Stimulated activated CD4-positive, alpha-beta T cell treated with anti-CD3 and anti-CD28 coated beads, Interleukin-1b, Interleukin-23, amount 100 ng/mL, for 48 hours (primary cell): ENCODE results near the gene BET1.

ENCODE experiments used
- DNase-seq: peaks from one replicate; pipeline ENCODE4 v3.0.0-alpha.2; 2020

Gene BET1

DNA sequence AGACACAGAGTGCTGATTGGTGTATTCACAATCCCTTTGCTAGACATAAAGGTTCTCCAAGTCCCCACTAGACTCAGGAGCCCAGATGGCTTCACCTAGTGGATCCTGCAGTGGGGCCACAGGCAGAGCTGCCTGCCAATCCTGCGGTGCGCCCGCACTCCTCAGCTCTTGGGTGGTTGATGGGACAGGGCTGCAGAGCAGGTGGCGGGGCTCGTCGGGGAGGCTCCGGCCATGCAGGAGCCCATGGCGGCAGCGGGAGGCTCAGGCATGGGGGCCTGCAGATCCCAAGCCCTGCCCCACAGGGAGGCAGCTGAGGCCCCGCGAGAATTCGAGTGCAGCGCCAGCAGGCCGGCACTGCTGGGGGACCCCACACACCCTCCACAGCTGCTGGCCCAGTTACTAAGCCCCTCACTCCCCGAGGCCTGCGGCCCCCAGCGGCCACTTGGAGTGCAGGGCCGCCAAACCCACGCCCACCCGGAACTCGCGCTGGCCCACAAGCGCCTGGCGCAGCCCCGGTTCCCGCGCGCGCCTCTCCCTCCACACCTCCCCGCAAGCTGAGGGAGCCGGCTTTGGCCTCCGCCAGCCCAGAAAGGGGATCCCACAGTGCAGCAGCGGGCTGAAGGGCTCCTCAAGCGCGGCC is 7.7 kb upstream of the BET1 start:
- DNase-seq = no peak

DNA sequence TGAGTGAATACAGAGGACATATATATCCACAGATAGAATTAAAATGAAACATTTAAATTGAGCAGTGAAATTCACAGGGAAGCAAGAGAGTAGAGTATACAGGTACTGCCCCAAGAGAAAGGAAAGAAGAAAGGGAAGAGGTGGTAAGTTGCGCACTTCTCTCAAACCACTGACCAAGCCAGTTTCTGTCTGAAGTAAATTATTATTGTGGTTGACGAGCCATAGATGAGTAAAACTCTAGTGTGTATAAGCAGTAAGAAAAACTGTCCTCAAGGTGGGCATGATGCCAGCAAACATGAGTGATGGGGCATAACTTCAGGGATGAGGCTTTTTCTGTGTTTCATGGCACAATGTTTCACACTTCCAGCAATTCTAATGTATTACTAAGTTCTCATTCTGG is 4.4 kb upstream of the BET1 start:
- no peak for DNase-seq

DNA sequence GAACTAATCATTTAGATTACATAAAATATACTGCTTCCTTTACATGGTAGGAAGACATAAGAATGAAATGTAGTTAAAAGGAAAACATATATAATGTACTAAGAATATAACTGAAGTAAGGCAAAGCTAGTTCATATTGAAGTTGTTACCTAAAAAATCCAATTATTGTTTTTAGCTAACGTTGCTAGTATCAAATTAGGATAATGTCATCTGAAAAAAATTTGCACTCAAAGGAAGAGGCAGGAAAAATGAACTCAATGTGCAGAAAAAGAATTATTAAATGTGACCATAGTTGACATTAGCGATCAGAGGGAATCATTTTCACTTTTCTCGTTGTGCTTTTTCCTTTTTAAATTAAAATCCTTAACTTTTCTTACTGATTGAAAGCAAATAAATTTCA is 1.6 kb upstream of the BET1 start:
- no peak for DNase-seq

DNA sequence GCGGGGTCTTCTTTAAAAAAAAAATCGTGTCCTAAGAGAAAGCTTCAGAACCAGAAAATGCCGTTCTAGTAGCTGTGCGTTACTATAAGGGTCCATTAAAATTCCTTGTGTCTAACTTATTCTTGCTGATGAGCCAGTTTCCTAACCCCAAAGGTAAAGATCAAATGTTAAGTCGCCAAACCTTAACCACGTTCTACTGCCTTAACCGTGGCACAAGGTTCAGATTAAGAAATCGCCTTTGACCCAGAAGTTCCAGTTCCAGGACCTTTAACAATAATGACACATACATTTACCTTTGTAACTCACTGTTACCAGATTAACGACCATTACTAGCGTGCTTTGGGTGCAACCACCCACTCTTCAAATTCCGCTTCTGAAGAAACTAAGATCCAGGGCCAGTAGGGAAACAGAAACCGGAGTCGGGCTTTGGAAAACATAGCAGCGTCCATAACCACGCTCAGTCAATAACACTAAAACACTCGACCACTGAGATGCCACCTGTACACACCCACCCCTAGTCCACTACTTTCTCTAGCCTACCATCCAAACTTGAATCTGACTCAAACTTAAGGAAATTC is 620 bp downstream of the BET1 start:
- DNase-seq = no peak

DNA sequence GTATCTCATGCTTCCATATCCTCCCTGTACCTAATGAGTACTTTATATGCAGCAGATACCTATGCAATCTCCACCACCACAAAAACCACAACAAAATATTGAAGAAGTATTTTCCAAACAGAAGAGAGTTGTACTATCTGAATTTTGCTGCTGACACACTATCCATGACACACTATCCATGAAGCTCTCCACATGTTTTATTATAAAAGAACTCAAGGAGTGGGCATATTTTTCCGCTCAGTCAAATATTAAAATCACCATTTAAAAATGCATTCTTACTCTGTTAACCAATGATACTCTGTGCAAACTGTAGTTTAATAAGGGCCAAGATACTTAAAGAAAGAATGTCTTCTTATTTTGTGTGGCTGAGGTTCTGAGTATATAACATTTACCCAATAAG is 2.8 kb downstream of the BET1 start:
- no peak for DNase-seq

DNA sequence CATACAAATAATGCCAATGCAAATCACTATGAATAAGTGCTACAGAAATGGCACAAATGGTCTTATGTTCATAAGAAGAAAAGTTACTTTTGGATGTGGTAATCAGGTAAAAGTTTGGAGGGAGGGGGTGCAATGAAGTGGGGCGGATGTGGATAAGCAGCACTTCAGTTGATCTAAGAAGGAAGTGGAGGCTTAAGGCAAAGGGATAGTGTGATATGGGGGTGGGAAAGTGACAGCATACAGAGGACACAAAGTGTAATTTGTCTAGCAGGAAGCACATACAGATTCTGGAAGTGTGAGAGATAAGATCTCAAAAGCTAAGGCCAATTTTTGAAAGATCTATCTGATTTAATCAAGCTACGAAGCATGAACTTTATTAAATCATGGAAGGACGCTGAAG is 6.3 kb downstream of the BET1 start:
- no peak for DNase-seq

DNA sequence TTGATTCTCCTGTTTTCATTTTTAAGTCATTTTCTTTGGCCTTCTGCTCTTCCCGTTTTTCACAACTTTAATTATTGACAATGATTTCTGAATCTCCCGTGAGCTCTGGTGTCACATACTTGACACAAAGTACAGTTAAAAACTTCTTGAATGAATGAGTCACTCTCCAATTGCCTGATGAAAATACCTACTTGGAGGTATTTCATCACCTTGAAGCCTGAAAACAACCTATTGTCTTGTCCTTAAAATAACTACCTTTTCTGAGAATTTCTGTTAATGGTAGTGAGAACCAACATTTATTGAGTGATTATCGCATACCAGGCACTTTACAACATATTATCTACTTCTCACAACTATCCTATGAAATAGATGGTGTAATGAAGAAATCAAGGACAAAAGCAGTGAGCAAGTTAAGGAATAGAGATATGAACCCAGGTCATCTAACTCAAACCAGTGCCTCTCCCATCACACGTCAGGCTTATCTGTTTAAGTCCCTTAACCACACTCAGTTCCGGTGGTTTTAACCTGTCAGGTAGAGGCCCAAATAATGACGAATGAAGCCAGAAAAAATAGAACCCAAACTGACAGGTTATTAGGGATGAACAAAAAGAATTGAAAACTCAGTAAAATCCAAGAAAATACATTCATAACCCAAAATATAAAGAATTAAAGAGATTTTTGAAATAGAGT is 11.6 kb downstream of the BET1 start:
- DNase-seq = no peak

DNA sequence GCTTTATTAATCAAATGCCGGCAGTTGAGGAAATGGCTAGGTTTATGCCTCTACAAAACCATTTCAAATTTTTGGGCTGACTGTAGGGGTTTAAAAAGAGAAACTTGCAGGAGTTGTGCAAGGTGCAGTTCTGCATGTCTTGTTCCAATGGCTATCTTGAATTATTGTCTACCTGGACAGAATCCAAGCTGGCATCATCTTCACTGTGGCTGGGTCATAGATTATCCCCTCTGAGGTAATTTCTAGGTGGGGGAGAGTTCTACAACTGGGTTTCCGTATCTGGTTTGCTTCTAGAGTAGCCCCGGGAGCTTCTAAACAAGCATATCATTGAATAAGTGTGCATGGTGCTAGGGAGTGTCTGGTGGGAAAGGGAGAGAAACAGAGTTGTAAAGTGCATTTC is 16.9 kb downstream of the BET1 start:
- DNase-seq = no peak

DNA sequence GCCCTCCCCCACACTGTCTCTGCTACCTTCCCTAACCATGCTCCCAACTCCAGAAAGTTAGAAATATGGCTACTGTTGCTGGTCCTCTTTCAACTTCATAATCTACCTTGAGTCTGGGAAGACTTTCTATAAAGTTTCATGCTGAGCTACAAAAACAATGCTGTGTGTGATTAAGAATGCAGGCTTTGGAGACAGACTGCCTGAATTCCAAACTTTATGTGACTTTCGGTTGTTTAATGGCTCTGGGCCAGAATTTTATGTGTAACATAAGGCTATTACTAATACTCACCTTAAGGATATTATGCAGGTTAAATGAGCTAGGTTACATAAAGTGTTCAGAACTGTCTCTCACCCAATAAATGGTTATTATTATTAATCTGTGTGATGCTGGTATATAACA is 19.1 kb downstream of the BET1 start:
- DNase-seq = no peak

DNA sequence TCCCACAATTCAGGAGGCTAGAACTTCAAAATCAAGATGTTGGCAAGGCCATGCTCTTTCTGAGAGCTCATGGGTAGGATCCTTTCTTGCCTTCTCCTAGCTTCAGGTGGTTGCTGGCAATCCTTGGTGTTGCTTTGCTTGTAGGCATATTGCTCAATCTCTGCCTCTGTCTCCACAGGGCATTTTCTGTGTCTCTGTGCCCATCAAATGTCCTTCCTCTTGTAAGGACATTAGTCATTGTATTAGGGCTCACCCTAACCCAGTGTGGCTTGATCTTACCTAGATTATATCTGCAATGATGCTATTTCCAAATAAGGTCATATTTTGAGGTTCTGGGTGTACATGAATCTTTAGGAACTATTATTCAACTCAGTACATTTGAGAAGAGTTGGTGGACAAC is 20.1 kb downstream of the BET1 start:
- no peak for DNase-seq

DNA sequence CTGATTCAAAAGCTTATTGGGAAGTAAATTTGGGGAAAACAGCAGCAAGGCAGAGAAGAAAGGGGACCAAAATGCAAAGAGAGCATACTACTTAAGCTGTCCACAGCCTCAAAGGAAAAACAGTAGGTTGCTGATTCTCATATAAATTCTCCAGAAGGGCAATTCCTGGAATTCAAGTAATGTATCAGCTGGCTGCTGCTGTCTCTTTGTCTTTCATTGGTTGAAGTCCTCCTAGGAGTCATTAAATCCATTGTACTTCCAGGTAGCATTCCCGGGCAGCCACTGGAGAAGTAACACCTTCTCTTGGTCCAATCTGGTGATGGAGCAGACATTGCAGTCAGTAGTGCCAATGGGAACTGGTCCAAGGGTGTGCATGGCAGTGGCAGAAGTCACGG is 22.7 kb downstream of the BET1 start:
- no peak for DNase-seq

DNA sequence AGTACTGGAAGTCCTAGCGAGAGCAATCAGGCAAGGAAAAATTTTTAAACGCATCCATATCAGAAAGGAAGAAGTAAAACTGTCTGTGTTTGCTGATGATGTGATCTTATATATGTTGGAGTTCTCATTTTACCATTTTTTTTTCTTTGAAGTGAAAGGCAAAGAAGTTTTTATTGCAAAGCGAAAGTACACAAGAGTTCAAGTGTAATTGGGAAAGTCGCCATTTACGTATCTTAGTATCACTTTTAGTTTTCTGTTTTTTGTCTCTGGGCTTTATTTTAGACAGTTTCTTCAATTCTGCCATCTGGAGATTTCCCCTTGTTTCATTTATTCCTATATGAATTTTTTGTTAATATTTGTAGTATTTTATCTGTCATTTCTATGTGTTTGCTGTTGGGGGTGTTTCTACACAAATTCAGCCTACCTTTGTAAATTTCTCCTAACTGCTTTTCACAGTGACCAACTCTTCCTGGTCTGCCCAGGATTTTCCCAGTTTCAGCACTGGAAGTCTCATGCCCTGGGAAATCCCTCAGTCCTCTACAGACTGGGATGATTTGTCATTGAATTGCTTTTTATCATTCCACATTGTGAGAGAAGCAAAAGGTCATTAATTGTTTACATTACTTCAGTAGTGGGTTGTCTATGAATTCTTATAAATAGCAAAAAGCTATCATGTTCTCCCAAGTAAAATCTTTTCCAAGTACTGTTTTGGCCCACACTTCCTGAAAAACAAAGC is 23.2 kb downstream of the BET1 start:
- no peak for DNase-seq

DNA sequence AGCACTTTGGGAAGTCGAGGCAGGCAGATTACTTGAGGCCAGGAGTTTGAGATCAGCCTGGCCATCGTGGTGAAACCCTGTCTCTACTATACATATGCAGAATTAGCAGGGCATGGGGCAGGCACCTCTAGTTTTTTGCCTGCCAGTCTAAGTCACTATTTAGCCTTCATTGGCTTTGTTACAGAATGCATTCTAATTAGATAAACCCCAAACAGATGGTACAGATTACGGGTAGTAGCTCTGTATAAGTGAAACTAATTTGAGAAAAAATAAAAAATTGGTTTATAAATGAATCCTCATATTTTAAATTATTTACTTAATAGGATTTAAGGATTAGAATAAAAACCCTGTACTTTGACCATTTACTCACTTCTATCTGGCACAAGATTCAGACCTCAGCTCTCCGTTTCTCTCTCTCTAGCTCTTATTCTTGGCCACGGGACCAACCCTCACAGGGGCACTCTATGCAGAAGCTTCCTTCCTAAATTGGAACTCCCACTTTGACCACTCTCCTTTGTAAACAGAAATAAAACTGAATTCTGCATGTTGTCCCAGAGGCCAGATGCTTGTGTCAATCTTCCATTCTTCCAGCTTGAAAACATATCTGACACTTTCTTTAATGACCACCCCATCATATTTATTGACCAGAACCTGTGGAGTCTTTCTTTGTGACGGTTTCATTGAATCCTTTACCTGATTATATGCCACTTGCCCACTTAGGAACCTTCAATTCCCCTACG is 26.8 kb downstream of the BET1 start:
- DNase-seq = no peak

DNA sequence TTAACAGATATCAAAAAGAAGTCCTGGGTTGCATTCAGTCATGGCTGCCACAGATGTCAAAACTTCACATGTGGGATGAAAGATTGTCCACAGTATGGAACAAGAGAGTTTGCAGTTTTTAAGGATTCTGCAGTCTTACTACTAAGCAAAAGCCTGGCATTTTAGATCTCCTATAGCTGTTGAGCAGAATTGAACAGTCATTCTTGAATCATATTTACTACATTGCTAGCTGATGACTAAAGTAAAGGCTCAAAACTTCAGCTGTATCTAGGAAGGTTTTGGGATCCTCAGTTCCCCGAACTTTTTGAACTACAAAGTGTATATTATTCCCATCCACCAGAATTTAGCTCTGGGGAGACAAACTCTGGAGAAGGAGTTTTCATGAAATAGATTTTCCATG is 31.0 kb downstream of the BET1 start:
- DNase-seq = no peak

DNA sequence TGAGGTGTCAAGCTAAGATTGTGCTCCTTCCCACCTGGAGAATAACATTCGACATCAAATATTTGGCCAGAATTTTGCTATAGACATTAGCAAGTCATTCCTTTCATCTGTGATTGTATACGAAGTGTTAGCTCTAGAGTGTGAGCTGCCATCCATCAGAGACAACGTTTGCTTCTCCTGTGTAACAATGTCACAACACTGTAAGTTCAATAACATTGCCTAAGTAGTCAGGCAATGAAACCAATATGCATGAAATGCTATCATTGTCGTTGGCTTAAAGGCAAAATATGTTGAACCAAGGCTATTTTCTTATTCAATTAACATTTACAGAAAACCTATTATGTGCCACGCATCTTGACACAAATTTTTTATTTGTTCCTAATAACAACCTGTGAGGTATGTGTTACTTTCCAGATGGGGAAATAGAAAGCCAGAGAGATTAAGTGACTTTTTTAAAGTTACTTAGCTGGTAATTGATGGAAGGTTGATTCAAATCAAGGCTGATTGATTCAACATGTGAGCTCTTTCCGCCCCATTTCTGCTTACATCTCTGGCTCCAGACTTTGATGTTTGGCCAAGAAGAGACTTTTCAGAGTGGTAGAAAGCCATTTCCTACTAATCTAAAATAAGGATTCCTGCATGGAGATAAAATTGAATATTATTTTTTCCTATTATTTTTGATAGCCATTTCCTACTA is 32.0 kb downstream of the BET1 start:
- no peak for DNase-seq

DNA sequence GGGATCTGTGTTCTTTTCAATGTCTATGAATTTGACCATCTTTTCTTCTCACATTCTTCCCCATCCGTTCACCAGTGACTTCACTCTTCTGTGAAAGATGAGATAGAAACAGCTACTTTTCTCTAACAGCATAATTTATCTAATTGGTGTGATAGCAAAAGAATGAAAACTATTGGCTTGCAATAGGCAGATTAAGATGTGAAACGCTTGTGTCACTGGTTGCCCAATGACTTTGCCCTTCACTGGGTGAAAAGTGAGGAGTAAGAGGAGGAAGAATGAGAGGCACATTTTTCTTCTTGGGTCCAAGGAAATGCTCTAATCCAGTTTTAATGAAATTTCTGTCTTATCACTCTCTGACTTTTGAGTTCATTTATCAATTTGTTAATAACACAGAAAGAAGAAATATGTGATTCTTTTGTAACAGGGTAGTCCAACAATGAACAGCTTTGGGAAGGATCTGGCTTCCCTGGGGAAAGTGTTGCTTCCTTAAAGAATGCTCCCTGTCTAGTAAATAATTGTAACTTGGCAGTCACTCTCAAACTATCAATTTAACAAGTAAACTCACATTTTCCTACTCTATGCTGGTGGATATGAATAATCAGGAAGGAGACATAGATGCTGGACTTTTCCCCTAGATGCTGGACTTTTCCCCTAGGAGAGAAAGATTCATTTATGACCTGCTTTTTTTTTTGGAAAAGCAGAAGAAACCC is 35.1 kb downstream of the BET1 start:
- no peak for DNase-seq

DNA sequence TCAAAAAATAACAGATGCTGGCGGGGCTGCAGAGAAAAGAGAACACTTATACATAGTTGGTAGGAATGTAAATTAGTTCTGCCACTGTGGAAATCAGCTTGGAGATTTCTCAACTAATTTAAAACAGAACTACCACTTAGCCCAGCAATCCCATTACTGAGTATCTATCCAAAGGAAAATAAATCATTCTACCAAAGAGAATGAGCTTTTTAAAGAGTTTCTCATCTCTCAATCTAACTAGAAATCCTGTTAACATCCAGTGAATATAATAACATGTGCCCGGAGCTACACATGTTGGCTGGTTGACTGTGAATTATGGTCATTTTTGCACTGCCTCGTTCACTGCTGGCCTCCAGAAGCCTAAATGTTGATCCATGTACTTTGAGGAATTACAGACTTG is 39.3 kb downstream of the BET1 start:
- DNase-seq = no peak

DNA sequence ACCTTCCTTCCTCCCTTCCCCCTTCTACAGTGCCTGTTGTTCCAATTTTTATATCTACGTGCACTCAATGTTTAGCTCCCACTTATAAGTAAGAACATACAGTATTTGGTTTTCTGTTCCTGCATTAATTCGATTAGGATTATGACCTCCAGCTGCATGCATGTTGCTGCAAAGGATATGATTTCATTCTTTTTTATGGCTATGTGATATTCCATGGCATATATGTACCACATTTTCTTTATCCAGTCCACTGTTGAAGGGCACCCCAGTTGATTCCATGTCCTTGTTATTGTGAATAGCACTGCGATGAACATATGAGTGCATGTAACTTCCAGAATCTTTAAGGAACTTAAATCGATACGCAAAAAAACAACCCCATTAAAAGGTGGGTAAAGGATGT is 39.9 kb downstream of the BET1 start:
- DNase-seq = no peak

DNA sequence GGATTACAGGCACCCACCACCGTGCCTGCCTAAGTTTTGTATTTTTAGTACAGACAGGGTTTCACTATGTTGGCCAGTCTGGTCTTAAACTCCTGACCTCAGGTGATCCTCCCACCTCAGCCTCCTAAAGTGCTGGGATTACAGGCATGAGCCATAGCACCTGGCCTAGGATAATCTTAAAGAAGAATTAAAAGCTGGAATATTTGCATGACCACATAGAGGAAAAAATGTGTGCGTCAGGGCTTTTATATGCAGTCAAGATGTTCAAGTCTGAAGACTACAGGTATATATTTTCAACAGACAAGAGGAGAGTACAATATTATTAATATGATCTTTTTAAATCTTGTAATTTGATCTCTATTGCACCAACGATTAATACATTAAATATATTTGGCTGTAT is 43.2 kb downstream of the BET1 start:
- no peak for DNase-seq

DNA sequence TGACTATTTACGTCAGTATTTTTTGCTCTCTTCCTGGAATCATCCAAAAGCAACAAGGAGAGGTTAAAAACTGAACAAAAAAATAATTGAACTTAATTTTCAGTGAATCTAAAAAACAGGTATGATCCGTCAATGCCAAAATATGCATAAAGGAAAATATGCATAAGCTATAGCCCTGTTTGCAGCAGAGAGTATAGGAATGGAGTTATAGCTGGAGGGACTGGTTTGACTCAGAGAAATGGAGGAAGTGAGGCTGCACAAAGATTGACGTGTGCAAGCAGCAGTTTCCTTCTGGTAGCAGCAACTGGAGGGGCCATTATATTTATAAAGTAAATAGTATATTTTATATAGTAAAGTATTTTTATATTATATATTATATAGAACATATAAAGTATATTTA is 45.5 kb downstream of the BET1 start:
- no peak for DNase-seq

DNA sequence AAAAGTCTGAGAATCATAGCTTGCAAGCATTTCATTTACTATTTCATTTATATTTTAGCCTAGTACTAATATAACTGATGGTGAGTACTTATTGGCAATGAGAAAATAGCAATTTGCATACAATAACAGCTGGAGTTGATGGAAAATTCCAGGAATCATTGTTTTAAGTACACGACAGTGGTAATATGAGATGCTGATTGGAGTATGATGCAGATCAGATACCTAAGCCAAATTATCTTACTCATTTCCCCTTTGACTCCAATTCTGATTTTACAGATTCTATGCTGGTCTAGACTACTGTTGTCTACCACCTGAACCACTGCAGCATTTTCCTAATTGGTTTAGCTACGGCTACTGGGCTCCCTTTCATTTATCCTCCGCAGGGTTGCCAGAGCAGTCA is 45.9 kb downstream of the BET1 start:
- DNase-seq = no peak

DNA sequence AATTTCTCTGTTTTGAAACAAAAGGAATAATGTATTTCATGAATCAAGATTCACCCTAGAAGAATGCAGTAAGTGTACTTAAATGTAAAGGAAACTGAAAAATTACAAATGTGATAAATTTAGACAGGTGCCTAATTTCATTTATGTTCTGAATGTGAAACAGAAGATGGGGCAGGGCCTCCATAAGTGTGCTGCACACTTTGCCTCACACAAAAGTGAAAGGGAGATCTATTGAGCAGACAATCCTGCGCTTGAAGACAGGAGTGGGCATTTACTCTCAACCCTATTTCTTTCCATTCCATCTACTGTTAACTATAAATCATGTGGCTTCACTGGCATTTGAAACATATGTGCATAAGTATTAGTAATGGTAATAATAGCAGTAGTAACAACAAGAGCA is 46.4 kb downstream of the BET1 start:
- no peak for DNase-seq
